GM12878 (cell line): ENCODE measurements around the gene HTR4. TPM values are rescaled to one million over a fixed set of nuclear protein-coding genes. Genes with fewer than 3 reads are reported as not detected.

ENCODE experiments used
- ATAC-seq: fragments of 200-7000 bp; cut with Tn5 transposase; 3 replicates; pipeline ENCODE4 v1.9.1; 2020; ENCODE audit warnings: mild to moderate bottlenecking, moderate library complexity
- BruUV-seq: library from RNA; stranded (reverse); fragments of 400-500 nt; replicated peaks from 2 replicates; lab custom pipeline; 2021; lab: Mats Ljungman, UMichigan
- CTCF ChIA-PET: fragments of 300-600 bp; sonication (Branson Sonifier 250); formaldehyde crosslinking; extraction: SDS; loops from one replicate; lab custom pipeline; 2021; ENCODE audit warnings: inconsistent platforms; lab: Yijun Ruan, JAX
- POLR2A ChIA-PET: fragments of 350-600 bp; formaldehyde crosslinking; extraction: SDS; loops from one replicate; lab custom pipeline; 2021; ENCODE audit warnings: inconsistent platforms; lab: Charles Lee
- RAD21 ChIA-PET: fragments of 300-600 bp; sonication (Branson Sonifier 250); formaldehyde crosslinking; loops from one replicate; lab custom pipeline; 2023; ENCODE audit warnings: antibody characterized with exemption; ENCODE audit not compliant: unreplicated experiment; lab: Charles Lee
- SMC1A ChIA-PET: fragments of 300-600 bp; sonication (Branson Sonifier 250); formaldehyde crosslinking; loops from one replicate; lab custom pipeline; 2023; ENCODE audit not compliant: unreplicated experiment, uncharacterized antibody; lab: Charles Lee
- DNase-seq: peaks from one replicate; pipeline ENCODE4 v3.0.0-alpha.2; 2011; ENCODE audit warnings: low read depth, low spot score
- FAIRE-seq: peaks from 3 replicates; lab custom pipeline; 2011; peaks lifted over from hg19 to GRCh38; lab: Jason Lieb, UNC
- H2AFZ ChIP-seq: 2 replicates; pipeline ENCODE4 v1.6.0; 2011; ENCODE audit warnings: low read depth, low read length, control low read depth; ENCODE audit not compliant: control insufficient read depth
- H3K27ac ChIP-seq: 2 replicates; pipeline ENCODE4 v1.5.1; 2011; ENCODE audit warnings: control low read depth; ENCODE audit not compliant: control insufficient read depth, insufficient read depth
- H3K27me3 ChIP-seq, 2 experiments: replicated peaks in 1 of 2; 2 replicates each; pipeline versions ENCODE4 v1.6.0 to v1.6.1; 2011; ENCODE audit warnings: low read length in 1 of 2; ENCODE audit not compliant: control insufficient read depth in 2 of 2, insufficient read depth in 2 of 2
- H3K36me3 ChIP-seq, 2 experiments: 2 replicates each; pipeline ENCODE4 v1.5.1; 2011; ENCODE audit warnings: low read length in 1 of 2; ENCODE audit not compliant: control insufficient read depth in 2 of 2, insufficient read depth in 2 of 2
- H3K4me1 ChIP-seq: 2 replicates; pipeline ENCODE4 v1.6.1; 2011; ENCODE audit warnings: mild to moderate bottlenecking, low read length, moderate library complexity, mixed read lengths; ENCODE audit not compliant: control insufficient read depth, insufficient read depth
- H3K4me2 ChIP-seq: 2 replicates; pipeline ENCODE4 v1.6.0; 2011; ENCODE audit warnings: control low read depth; ENCODE audit not compliant: control insufficient read depth, insufficient read depth
- H3K4me3 ChIP-seq: fragments of 200-600 bp; sonication (generic); 2 replicates; pipeline ENCODE4 v1.5.1; 2016
- H3K79me2 ChIP-seq: 2 replicates; pipeline ENCODE4 v1.6.0; 2011; ENCODE audit warnings: low read length; ENCODE audit not compliant: control insufficient read depth, insufficient read depth
- H3K9ac ChIP-seq: 2 replicates; pipeline ENCODE4 v1.8.0; 2011; ENCODE audit warnings: low read length, control low read depth, mixed read lengths; ENCODE audit not compliant: control insufficient read depth, insufficient read depth
- H3K9me3 ChIP-seq: replicated peaks from 3 replicates; pipeline ENCODE4 v1.5.1; 2011; ENCODE audit warnings: mild to moderate bottlenecking, low read length; ENCODE audit not compliant: control insufficient read depth, insufficient read depth
- H4K20me1 ChIP-seq: 2 replicates; pipeline ENCODE4 v1.6.0; 2011; ENCODE audit not compliant: control insufficient read depth, insufficient read depth
- CBX3 ChIP-seq: fragments of 200-600 bp; sonication (generic); IDR thresholded peaks from 2 replicates; pipeline ENCODE4 v1.6.1; 2016; ENCODE audit warnings: low read depth, borderline replicate concordance
- CREB1 ChIP-seq: IDR thresholded peaks from 2 replicates; pipeline ENCODE4 v1.6.1; 2012; ENCODE audit warnings: low read depth, mild to moderate bottlenecking, inconsistent platforms
- EZH2 ChIP-seq: IDR thresholded peaks from 2 replicates; pipeline ENCODE4 v1.6.1; 2012; ENCODE audit warnings: low read depth, mild to moderate bottlenecking, control low read depth, inconsistent platforms, low read length, borderline replicate concordance; ENCODE audit not compliant: control insufficient read depth
- HDAC2 ChIP-seq: fragments of 200-600 bp; sonication (generic); IDR thresholded peaks from 2 replicates; pipeline ENCODE4 v1.6.1; 2017
- MTA2 ChIP-seq: fragments of 450-650 bp; IDR thresholded peaks from 2 replicates; pipeline ENCODE4 v1.6.1; 2016; ENCODE audit warnings: low read depth, mild to moderate bottlenecking, moderate library complexity
- NFIC ChIP-seq: IDR thresholded peaks from 2 replicates; pipeline ENCODE4 v1.6.1; 2012; ENCODE audit warnings: low read depth, mild to moderate bottlenecking, inconsistent platforms, low read length, moderate library complexity
- NR2F1 ChIP-seq: fragments of 450-650 bp; conservative IDR thresholded peaks from 2 replicates; pipeline ENCODE4 v1.6.1; 2017; ENCODE audit warnings: mild to moderate bottlenecking
- SIN3A ChIP-seq: IDR thresholded peaks from 2 replicates; pipeline ENCODE4 v1.6.1; 2012; ENCODE audit warnings: low read depth, low read length, improper control_type of control experiment
- ZZZ3 ChIP-seq: IDR thresholded peaks from 2 replicates; pipeline ENCODE4 v1.6.1; 2011; ENCODE audit warnings: low read depth; ENCODE audit not compliant: control insufficient read depth, insufficient read length
- WGBS: methylation state at CpG from one replicate; pipeline ENCODE4 v1.1.6; 2016; ENCODE audit warnings: low lambda C conversion rate; ENCODE audit not compliant: insufficient replicate concordance, insufficient coverage; ENCODE audit errors: missing lambda C conversion rate; 5-methylcytosine and 5-hydroxymethylcytosine counted together
- in situ Hi-C: fragments of 300-500 bp; cut with MboI; formaldehyde crosslinking; loops from 9 replicates; pipeline ENCODE4 v1.14.3; 2018; ENCODE audit warnings: mixed read lengths
- intact Hi-C: fragments of 100-400 bp; cut with micrococcal nuclease; formaldehyde crosslinking; loops from one replicate; pipeline ENCODE4 v1.14.2; 2022; ENCODE audit not compliant: unreplicated experiment
- polyA plus RNA-seq, 11 experiments: library from polyadenylated mRNA; depleted of rRNA in 4 of 11; unstranded in 6 of 11; stranded (reverse) in 5 of 11; fragments of >200 nt; fragmentation: Nextera tagmentation in 4 of 11; fragmentation: Illumina TruSeq in 1 of 11; extraction: Ambion mirVana in 4 of 11; extraction: Trizol in 1 of 11; gene quantifications; 1 replicate in 1 of 11; 2 replicates in 10 of 11; pipeline versions ENCODE4 v1.2.1 to v1.2.3, GENCODE V29; 2011 to 2016; ENCODE audit warnings: inconsistent platforms in 2 of 11, missing spikeins in 2 of 11, low read depth in 1 of 11
- total RNA-seq, 4 experiments: library from RNA; depleted of rRNA in 3 of 4; stranded (reverse); fragments of >200 nt in 3 of 4; fragmentation: Illumina TruSeq in 1 of 4; extraction: Trizol in 1 of 4; gene quantifications; 2 replicates each; pipeline versions ENCODE4 v1.2.1 to v1.2.3, GENCODE V29; 2013 to 2021
- TF ChIP-seq, protein P1 (sequence below): IDR thresholded peaks from 2 replicates; pipeline ENCODE4 v1.6.1; 2011; ENCODE audit warnings: borderline replicate concordance, low read depth, mild to moderate bottlenecking, moderate library complexity, mixed read lengths, low read length; ENCODE audit not compliant: insufficient read depth; ENCODE audit errors: extremely low read length
- TF ChIP-seq, protein P2 (sequence below): IDR thresholded peaks from 2 replicates; pipeline ENCODE4 v1.6.1; 2011; ENCODE audit warnings: low read depth, mild to moderate bottlenecking, low read length, moderate library complexity, borderline replicate concordance; ENCODE audit errors: extremely low read depth
- TF ChIP-seq, protein P3 (sequence below): fragments of 450-650 bp; IDR thresholded peaks from 2 replicates; pipeline ENCODE4 v1.6.1; 2016; ENCODE audit warnings: mild to moderate bottlenecking, moderate library complexity, borderline replicate concordance

The HTR4 gene
- total and polyA plus RNA-seq, 10 of the 15 experiments (the other 5 are each of a cell fraction or from before 2014, with no cell fraction given), result not detected

DNA sequence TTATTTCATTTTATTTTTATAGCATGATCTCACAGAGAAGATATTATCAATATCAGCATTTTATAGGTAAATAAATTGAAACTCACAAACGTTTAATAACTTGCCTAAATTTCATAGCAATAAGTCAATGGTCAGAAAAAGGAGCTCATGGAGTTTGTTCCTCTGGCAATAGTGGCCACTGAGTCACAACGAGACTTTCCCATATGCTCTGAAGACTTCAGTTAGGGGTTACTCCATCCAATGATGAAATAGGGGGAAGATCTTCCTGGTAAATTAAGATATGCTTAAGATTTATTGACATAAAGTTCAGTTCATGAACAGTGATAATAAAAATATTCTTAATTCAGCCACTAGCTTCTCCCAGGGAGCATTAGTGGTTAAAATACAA lies 43.5 kb upstream of the HTR4 start:
- ChIA-PET CTCF (interaction anchor here (1.7 kb wide), 1 partner anchor 34 kb away, joined by 6 read pairs; no protein-coding TSS in a partner anchor), RAD21 (no interaction called here), POLR2A (no interaction called here), SMC1A (no interaction called here)
- H3K27ac ChIP-seq, result no peak overlapping the region
- no peak overlapping the region for H2AFZ ChIP-seq
- no peaks in the 10 kb centered on the region for H3K36me3 ChIP-seq
- H3K9me3 ChIP-seq, result no peaks in the 10 kb centered on the region
- no peak overlapping the region for H3K4me2 ChIP-seq
- WGBS, result 0% methylated on average over 2 of the region's 2 CpGs
- DNase-seq (no peak), FAIRE-seq (no peak), ATAC-seq (no peak)
- no peaks in the 10 kb centered on the region for H3K4me1 ChIP-seq
- no peak overlapping the region for H3K9ac ChIP-seq
- BruUV-seq, result no TSS peak
- TF ChIP-seq NR2F1, result no peak
- TF ChIP-seq, protein P1, sequence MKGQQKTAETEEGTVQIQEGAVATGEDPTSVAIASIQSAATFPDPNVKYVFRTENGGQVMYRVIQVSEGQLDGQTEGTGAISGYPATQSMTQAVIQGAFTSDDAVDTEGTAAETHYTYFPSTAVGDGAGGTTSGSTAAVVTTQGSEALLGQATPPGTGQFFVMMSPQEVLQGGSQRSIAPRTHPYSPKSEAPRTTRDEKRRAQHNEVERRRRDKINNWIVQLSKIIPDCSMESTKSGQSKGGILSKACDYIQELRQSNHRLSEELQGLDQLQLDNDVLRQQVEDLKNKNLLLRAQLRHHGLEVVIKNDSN, result no peak
- TF ChIP-seq SIN3A, result no peak
- TF ChIP-seq ZZZ3, result no peak
- no peak for TF ChIP-seq CREB1
- H4K20me1 ChIP-seq, result no peaks in the 10 kb centered on the region
- intact Hi-C loops, result no loop called here
- no peak overlapping the region for H3K4me3 ChIP-seq
- H3K27me3 ChIP-seq, result no peaks in the 10 kb centered on the region
- in situ Hi-C loops, result no loop called here
- H3K79me2 ChIP-seq, result no peaks in the 10 kb centered on the region

DNA sequence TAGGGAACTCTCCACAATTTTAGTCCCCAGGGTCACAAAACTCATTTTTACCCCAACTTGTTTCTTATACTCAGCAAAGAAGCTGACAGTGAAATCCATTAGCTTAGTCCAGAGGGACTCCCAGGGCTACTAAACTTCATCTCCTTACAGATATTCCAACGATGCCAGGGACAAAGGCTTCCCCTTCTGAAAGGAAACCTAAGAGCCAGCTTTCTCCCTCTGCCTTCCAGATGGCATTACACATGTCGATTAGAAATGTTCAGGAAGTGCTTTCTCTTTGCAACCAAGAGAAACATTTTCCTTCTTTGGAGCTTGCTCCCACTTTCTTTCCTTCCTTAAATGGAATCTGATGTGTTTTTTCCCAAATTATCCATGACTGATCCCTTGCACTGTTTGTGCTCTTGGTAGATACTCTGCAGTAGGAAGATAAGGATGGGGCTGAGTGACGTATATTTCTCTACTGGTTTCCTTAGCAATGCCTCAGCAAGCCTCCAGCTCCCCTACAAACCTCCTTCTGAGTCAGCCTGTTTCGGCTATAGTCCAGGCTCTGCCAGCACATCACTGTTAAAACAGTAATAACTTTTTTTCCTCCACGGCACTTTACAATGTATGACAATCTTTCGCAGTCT lies 43.0 kb upstream of the HTR4 start:
- H3K27me3 ChIP-seq, result no peaks in the 10 kb centered on the region
- H3K4me1 ChIP-seq, result no peaks in the 10 kb centered on the region
- no peak for DNase-seq
- in situ Hi-C loops (no loop called here), intact Hi-C loops (no loop called here)
- no peak overlapping the region for H3K4me3 ChIP-seq
- 30% methylated on average over 6 of the region's 6 CpGs for WGBS
- no peak overlapping the region for H2AFZ ChIP-seq
- H3K36me3 ChIP-seq, result no peaks in the 10 kb centered on the region
- no peak overlapping the region for H3K9ac ChIP-seq
- RAD21 ChIA-PET, result no interaction called here
- SMC1A ChIA-PET, result interaction anchor here (1.0 kb wide), 1 partner anchor 36 kb away, joined by 4 read pairs; no protein-coding TSS in a partner anchor
- no peak overlapping the region for H3K27ac ChIP-seq
- no peak for ATAC-seq
- no TSS peak for BruUV-seq
- CTCF ChIA-PET, result interaction anchor here (1.7 kb wide), 1 partner anchor 34 kb away, joined by 6 read pairs; no protein-coding TSS in a partner anchor
- no peaks in the 10 kb centered on the region for H3K79me2 ChIP-seq
- no peak for FAIRE-seq
- POLR2A ChIA-PET, result no interaction called here
- H3K9me3 ChIP-seq, result no peaks in the 10 kb centered on the region
- no peaks in the 10 kb centered on the region for H4K20me1 ChIP-seq
- no peak overlapping the region for H3K4me2 ChIP-seq
- TF ChIP-seq EZH2, result no peak
- no peak for TF ChIP-seq HDAC2
- TF ChIP-seq, protein P2, sequence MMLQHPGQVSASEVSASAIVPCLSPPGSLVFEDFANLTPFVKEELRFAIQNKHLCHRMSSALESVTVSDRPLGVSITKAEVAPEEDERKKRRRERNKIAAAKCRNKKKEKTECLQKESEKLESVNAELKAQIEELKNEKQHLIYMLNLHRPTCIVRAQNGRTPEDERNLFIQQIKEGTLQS, result no peak
- no peak for TF ChIP-seq NFIC
- TF ChIP-seq CBX3, result no peak
- TF ChIP-seq, protein P3, sequence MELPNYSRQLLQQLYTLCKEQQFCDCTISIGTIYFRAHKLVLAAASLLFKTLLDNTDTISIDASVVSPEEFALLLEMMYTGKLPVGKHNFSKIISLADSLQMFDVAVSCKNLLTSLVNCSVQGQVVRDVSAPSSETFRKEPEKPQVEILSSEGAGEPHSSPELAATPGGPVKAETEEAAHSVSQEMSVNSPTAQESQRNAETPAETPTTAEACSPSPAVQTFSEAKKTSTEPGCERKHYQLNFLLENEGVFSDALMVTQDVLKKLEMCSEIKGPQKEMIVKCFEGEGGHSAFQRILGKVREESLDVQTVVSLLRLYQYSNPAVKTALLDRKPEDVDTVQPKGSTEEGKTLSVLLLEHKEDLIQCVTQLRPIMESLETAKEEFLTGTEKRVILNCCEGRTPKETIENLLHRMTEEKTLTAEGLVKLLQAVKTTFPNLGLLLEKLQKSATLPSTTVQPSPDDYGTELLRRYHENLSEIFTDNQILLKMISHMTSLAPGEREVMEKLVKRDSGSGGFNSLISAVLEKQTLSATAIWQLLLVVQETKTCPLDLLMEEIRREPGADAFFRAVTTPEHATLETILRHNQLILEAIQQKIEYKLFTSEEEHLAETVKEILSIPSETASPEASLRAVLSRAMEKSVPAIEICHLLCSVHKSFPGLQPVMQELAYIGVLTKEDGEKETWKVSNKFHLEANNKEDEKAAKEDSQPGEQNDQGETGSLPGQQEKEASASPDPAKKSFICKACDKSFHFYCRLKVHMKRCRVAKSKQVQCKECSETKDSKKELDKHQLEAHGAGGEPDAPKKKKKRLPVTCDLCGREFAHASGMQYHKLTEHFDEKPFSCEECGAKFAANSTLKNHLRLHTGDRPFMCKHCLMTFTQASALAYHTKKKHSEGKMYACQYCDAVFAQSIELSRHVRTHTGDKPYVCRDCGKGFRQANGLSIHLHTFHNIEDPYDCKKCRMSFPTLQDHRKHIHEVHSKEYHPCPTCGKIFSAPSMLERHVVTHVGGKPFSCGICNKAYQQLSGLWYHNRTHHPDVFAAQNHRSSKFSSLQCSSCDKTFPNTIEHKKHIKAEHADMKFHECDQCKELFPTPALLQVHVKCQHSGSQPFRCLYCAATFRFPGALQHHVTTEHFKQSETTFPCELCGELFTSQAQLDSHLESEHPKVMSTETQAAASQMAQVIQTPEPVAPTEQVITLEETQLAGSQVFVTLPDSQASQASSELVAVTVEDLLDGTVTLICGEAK, result no peak
- TF ChIP-seq MTA2, result no peak
